Fibroblast of lung (primary cell): ENCODE measurements around the gene TOP1. TPM values are rescaled to one million over a fixed set of nuclear protein-coding genes. Genes with fewer than 3 reads are reported as not detected.
A peak's percentile ranks its signal among the peaks of the same experiment; 100 is the strongest.

Experiments used
- DNase-seq, 2 donors: peaks; one replicate each; pipeline versions ENCODE4 v3.0.0 to v3.0.0-alpha.2; 2010; ENCODE audit warnings: low read depth in 2 of 2
- H2AFZ ChIP-seq: 2 replicates; pipeline ENCODE4 v1.5.1; 2012; ENCODE audit warnings: low read length, control low read depth, inconsistent platforms
- H3K27ac ChIP-seq: 2 replicates; pipeline ENCODE4 v1.5.1; 2011; ENCODE audit warnings: low read length, control low read depth; ENCODE audit not compliant: insufficient read depth
- H3K27me3 ChIP-seq: 2 replicates; pipeline ENCODE4 v1.5.1; 2011; ENCODE audit warnings: mild to moderate bottlenecking, low read length; ENCODE audit not compliant: control insufficient read depth, insufficient read depth
- H3K36me3 ChIP-seq: 2 replicates; pipeline ENCODE4 v1.5.1; 2011; ENCODE audit warnings: low read length; ENCODE audit not compliant: control insufficient read depth, insufficient read depth
- H3K4me1 ChIP-seq: 2 replicates; pipeline ENCODE4 v1.5.1; 2011; ENCODE audit warnings: low read length; ENCODE audit not compliant: control insufficient read depth, insufficient read depth; ENCODE audit errors: extremely low read depth
- H3K4me2 ChIP-seq: 2 replicates; pipeline ENCODE4 v1.5.1; 2011; ENCODE audit warnings: low read length, control low read depth; ENCODE audit not compliant: insufficient read depth; ENCODE audit errors: extremely low read depth
- H3K4me3 ChIP-seq, 4 experiments: fragments of 200-600 bp in 1 of 4; sonication (generic) in 1 of 4; replicated peaks in 1 of 4; 2 replicates each; pipeline ENCODE4 v1.5.1; 2011 to 2016; ENCODE audit warnings: low read length in 4 of 4, low read depth in 3 of 4, mild to moderate bottlenecking in 3 of 4, control low read depth in 2 of 4, inconsistent platforms in 1 of 4, mixed read lengths in 1 of 4; ENCODE audit not compliant: insufficient read depth in 1 of 4; ENCODE audit errors: control extremely low read depth in 1 of 4
- H3K79me2 ChIP-seq: 2 replicates; pipeline ENCODE4 v1.5.1; 2012; ENCODE audit warnings: mild to moderate bottlenecking, low read length, inconsistent platforms; ENCODE audit not compliant: control insufficient read depth, insufficient read depth
- H3K9ac ChIP-seq: 2 replicates; pipeline ENCODE4 v1.5.1; 2011; ENCODE audit warnings: mild to moderate bottlenecking, low read length, control low read depth; ENCODE audit not compliant: insufficient read depth
- H3K9me3 ChIP-seq: 2 replicates; pipeline ENCODE4 v1.5.1; 2012; ENCODE audit warnings: low read depth, low read length; ENCODE audit not compliant: control insufficient read depth, insufficient read depth
- H4K20me1 ChIP-seq: 2 replicates; pipeline ENCODE4 v1.5.1; 2011; ENCODE audit warnings: low read length; ENCODE audit not compliant: control insufficient read depth, insufficient read depth; ENCODE audit errors: extremely low read depth
- CTCF ChIP-seq, 2 donors: IDR thresholded peaks in 1 of 2; conservative IDR thresholded peaks in 1 of 2; 1 replicate in 1 of 2; 2 replicates in 1 of 2; pipeline ENCODE4 v1.5.1; 2011 to 2012; ENCODE audit warnings: low read length in 2 of 2, control low read depth in 1 of 2, inconsistent platforms in 1 of 2, low read depth in 1 of 2, mild to moderate bottlenecking in 1 of 2
- EZH2 ChIP-seq: IDR thresholded peaks from 2 replicates; pipeline ENCODE4 v1.5.1; 2012; ENCODE audit warnings: low read length, control low read depth, mild to moderate bottlenecking; ENCODE audit errors: missing control alignments
- polyA plus RNA-seq, 2 donors: library from polyadenylated mRNA; depleted of rRNA in 1 of 2; stranded (reverse) in 1 of 2; unstranded in 1 of 2; fragments of >200 nt; gene quantifications; 2 replicates each; pipeline ENCODE4 v1.2.1, GENCODE V29; 2011 to 2012; ENCODE audit warnings: missing spikeins in 1 of 2
- total RNA-seq: library from RNA; depleted of rRNA; stranded (reverse); fragments of >200 nt; gene quantifications from 2 replicates; pipeline ENCODE4 v1.2.1, GENCODE V29; 2014

The TOP1 gene
- total and polyA plus RNA-seq, 2 donors (not counting 1 experiment from before 2014, with no cell fraction given), result 18.4 to 35.3 TPM

- Histone ChIP-seq H4K20me1 (no peaks in the 10 kb centered on the region), H3K36me3 (peaks cover 46% of the 10 kb centered on the region), H3K4me1 (no peaks in the 10 kb centered on the region), H3K27ac (no peak overlapping the region), H3K27me3 (no peaks in the 10 kb centered on the region), H3K9ac (no peak overlapping the region), H3K79me2 (no peaks in the 10 kb centered on the region), H2AFZ (no peak overlapping the region), H3K4me2 (no peak overlapping the region), H3K4me3 (no peak overlapping the region), H3K9me3 (no peaks in the 10 kb centered on the region)
- no peak for TF ChIP-seq EZH2
- DNase-seq, result no peak
Observed at GRCh38 chr20:41166201-41167117, 137.8 kb downstream of the TOP1 start.

DNA sequence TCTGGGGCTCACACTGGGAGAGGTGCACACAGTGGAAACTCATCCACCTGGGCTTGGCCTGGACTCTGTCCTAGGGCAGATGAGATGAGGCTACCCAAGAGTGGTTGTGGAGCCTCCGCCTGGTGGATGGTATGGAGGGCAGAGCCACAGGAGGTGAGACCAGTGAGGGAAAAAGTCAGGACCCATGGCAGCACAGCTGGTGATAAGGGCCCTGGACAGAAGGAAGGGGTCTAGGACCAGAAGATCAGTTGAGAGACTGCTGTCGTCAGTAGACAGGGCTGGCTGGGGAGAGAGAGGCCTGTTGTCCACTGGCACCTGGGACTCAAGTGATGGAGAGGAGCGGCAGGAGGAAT is 138.5 kb downstream of the TOP1 start:
- Histone ChIP-seq H3K36me3 (peaks cover 46% of the 10 kb centered on the region), H4K20me1 (no peaks in the 10 kb centered on the region)
- TF ChIP-seq EZH2, result no peak
- TF ChIP-seq CTCF (conservative IDR thresholded peaks at IDR 0.05 in 1 of 2, IDR thresholded peaks at IDR 0.05 in 1 of 2; ENCODE audit: low read depth in 1 of 2, low read length in 2 of 2), result peak in 1 of 2 donors; percentile 7

GRCh38 chr20:41167481-41168253 is 139.0 kb downstream of the TOP1 start:
- H3K4me2 ChIP-seq, result no peak overlapping the region
- DNase-seq, result no peak
- H3K79me2 ChIP-seq, result no peaks in the 10 kb centered on the region
- H3K36me3 ChIP-seq, result peaks cover 44% of the 10 kb centered on the region
- no peak for TF ChIP-seq EZH2
- no peak for TF ChIP-seq CTCF (conservative IDR thresholded peaks at IDR 0.05 in 1 of 2, IDR thresholded peaks at IDR 0.05 in 1 of 2; ENCODE audit: low read depth in 1 of 2, low read length in 2 of 2)
- no peak overlapping the region for H3K4me3 ChIP-seq
- no peak overlapping the region for H3K9ac ChIP-seq
- peaks cover 1% of the 10 kb centered on the region for H3K4me1 ChIP-seq
- H4K20me1 ChIP-seq, result no peaks in the 10 kb centered on the region
- no peak overlapping the region for H2AFZ ChIP-seq
- no peak overlapping the region for H3K27ac ChIP-seq
- no peaks in the 10 kb centered on the region for H3K27me3 ChIP-seq
- H3K9me3 ChIP-seq, result no peaks in the 10 kb centered on the region

More for the DNA sequence above, 138.5 kb downstream of the TOP1 start:
- H3K9ac ChIP-seq, result no peak overlapping the region
- no peak overlapping the region for H3K27ac ChIP-seq
- H3K4me3 ChIP-seq, result no peak overlapping the region
- H3K79me2 ChIP-seq, result no peaks in the 10 kb centered on the region
- no peak for DNase-seq
- no peak overlapping the region for H3K4me2 ChIP-seq
- H3K27me3 ChIP-seq, result no peaks in the 10 kb centered on the region
- H3K4me1 ChIP-seq, result no peaks in the 10 kb centered on the region
- no peaks in the 10 kb centered on the region for H3K9me3 ChIP-seq
- H2AFZ ChIP-seq, result no peak overlapping the region
